Stimulated activated CD4-positive, alpha-beta T cell treated with anti-CD3 and anti-CD28 coated beads, Interleukin-2, amount 100 ng/mL, for 4 hours (primary cell): ENCODE results near the gene CERCAM.
A peak's percentile ranks its signal among the peaks of the same experiment; 100 is the strongest.

Experiments used
- DNase-seq: peaks from one replicate; pipeline ENCODE4 v3.0.0-alpha.2; 2020; ENCODE audit warnings: low read depth

CERCAM gene

GRCh38 chr9:128420651-128421481, at the start of gene CERCAM:
TSS of gene CERCAM (plus strand) at chr9:128420857. CDS start at chr9:128420878, 21 bp downstream.
- DNase-seq: peak; percentile 16

- no peak for DNase-seq
Measured at GRCh38 chr9:128371630-128372117, 49.0 kb upstream of the CERCAM start.

GRCh38 chr9:128372188-128372641, 48.4 kb upstream of the CERCAM start:
- DNase-seq: no peak

- no peak for DNase-seq
Measured at GRCh38 chr9:128372784-128373183, 47.9 kb upstream of the CERCAM start.

- DNase-seq: no peak
Measured at GRCh38 chr9:128374221-128374675, 46.4 kb upstream of the CERCAM start.

- DNase-seq: no peak
Measured at GRCh38 chr9:128375865-128376264, 44.8 kb upstream of the CERCAM start.

- no peak for DNase-seq
Measured at GRCh38 chr9:128382261-128382660, 38.4 kb upstream of the CERCAM start.

- no peak for DNase-seq
Measured at GRCh38 chr9:128383007-128383753, 37.5 kb upstream of the CERCAM start.

GRCh38 chr9:128383791-128384190, 36.9 kb upstream of the CERCAM start:
- DNase-seq: no peak

GRCh38 chr9:128384801-128385495, 35.7 kb upstream of the CERCAM start:
- DNase-seq: no peak

- DNase-seq: no peak
Measured at GRCh38 chr9:128385496-128386460, 34.9 kb upstream of the CERCAM start.

GRCh38 chr9:128388150-128388549, 32.5 kb upstream of the CERCAM start:
- DNase-seq: no peak

GRCh38 chr9:128389395-128390149, 31.1 kb upstream of the CERCAM start:
- no peak for DNase-seq

GRCh38 chr9:128390150-128390812, 30.4 kb upstream of the CERCAM start:
- DNase-seq: no peak

GRCh38 chr9:128390813-128391711, 29.6 kb upstream of the CERCAM start:
- DNase-seq: no peak

- DNase-seq: no peak
Measured at GRCh38 chr9:128391956-128392301, 28.7 kb upstream of the CERCAM start.

GRCh38 chr9:128392302-128393144, 28.1 kb upstream of the CERCAM start:
- DNase-seq: no peak
